OCI-LY1 (cell line): Measurements from ENCODE around the gene UBASH3B.

ENCODE experiments used
- H2AFZ ChIP-seq: fragments of 200-600 bp; sonication (generic), shearing (Covaris generic); 2 replicates; pipeline ENCODE4 v1.6.0; 2014; ENCODE audit warnings: antibody characterized with exemption, mild to moderate bottlenecking, low read length
- H3F3A ChIP-seq: fragments of 200-600 bp; sonication (generic), shearing (Covaris generic); 2 replicates; pipeline ENCODE4 v1.6.0; 2014; ENCODE audit warnings: mild to moderate bottlenecking, antibody characterized with exemption, low read length, moderate library complexity; ENCODE audit not compliant: insufficient read depth
- H3K27ac ChIP-seq: fragments of 200-600 bp; sonication (generic); 2 replicates; pipeline ENCODE4 v1.5.1; 2014; ENCODE audit warnings: low read length, mixed run types, mild to moderate bottlenecking, low read depth; ENCODE audit not compliant: poor library complexity, severe bottlenecking
- H3K27me3 ChIP-seq: fragments of 200-600 bp; sonication (generic); 2 replicates; pipeline ENCODE4 v1.6.0; 2014; ENCODE audit warnings: antibody characterized with exemption, mild to moderate bottlenecking, low read length, moderate library complexity; ENCODE audit not compliant: insufficient read depth
- H3K36me3 ChIP-seq: fragments of 200-600 bp; sonication (generic); 2 replicates; pipeline ENCODE4 v1.6.1; 2014; ENCODE audit warnings: mild to moderate bottlenecking, antibody characterized with exemption, low read length, moderate library complexity, mixed read lengths; ENCODE audit not compliant: insufficient read depth
- H3K4me1 ChIP-seq: fragments of 200-600 bp; sonication (generic); 2 replicates; pipeline ENCODE4 v1.5.1; 2014; ENCODE audit warnings: mild to moderate bottlenecking, low read length, moderate library complexity; ENCODE audit not compliant: insufficient read depth, severe bottlenecking
- H3K4me2 ChIP-seq: fragments of 200-600 bp; sonication (generic), shearing (Covaris generic); 2 replicates; pipeline ENCODE4 v1.6.1; 2014; ENCODE audit warnings: low read length
- H3K4me3 ChIP-seq: fragments of 200-600 bp; sonication (generic); 2 replicates; pipeline ENCODE4 v1.5.1; 2014; ENCODE audit warnings: low read length, low read depth, mild to moderate bottlenecking, mixed read lengths; ENCODE audit not compliant: poor library complexity, severe bottlenecking
- H3K79me2 ChIP-seq: fragments of 200-600 bp; shearing (Covaris generic); 2 replicates; pipeline ENCODE4 v1.6.1; 2016; ENCODE audit warnings: mixed run types, low read length, mixed read lengths; ENCODE audit not compliant: insufficient read depth
- H3K9ac ChIP-seq: fragments of 200-600 bp; sonication (generic), shearing (Covaris generic); 2 replicates; pipeline ENCODE4 v1.6.1; 2014; ENCODE audit warnings: mild to moderate bottlenecking, low read length, mixed read lengths
- H3K9me2 ChIP-seq: fragments of 200-600 bp; sonication (generic), shearing (Covaris generic); 2 replicates; pipeline ENCODE4 v1.6.1; 2014; ENCODE audit warnings: low read depth, mild to moderate bottlenecking, low read length, mixed read lengths
- H3K9me3 ChIP-seq: fragments of 200-600 bp; shearing (Covaris generic); 2 replicates; pipeline ENCODE4 v1.6.1; 2014; ENCODE audit warnings: low read length, mixed read lengths
- H4K20me1 ChIP-seq: fragments of 200-600 bp; sonication (generic), shearing (Covaris generic); 2 replicates; pipeline ENCODE4 v1.6.0; 2016; ENCODE audit warnings: mild to moderate bottlenecking, low read length; ENCODE audit not compliant: insufficient read depth
- CTCF ChIP-seq: fragments of 200-600 bp; sonication (generic), shearing (Covaris generic); IDR thresholded peaks from 2 replicates; pipeline ENCODE4 v1.5.1; 2017; ENCODE audit warnings: mild to moderate bottlenecking, antibody characterized with exemption, low read length, moderate library complexity, mixed read lengths
- EZH2 ChIP-seq: fragments of 200-600 bp; sonication (generic), shearing (Covaris generic); IDR thresholded peaks from 2 replicates; pipeline ENCODE4 v1.8.0; 2017; ENCODE audit warnings: borderline replicate concordance, mixed run types, mild to moderate bottlenecking, antibody characterized with exemption, low read length, moderate library complexity, mixed read lengths

UBASH3B gene

GRCh38 chr11:122616718-122617117 lies 38.8 kb upstream of the UBASH3B start:
- no peaks in the 10 kb centered on the region for H3F3A ChIP-seq
- no peak overlapping the region for H3K27ac ChIP-seq
- no peak overlapping the region for H2AFZ ChIP-seq
- no peaks in the 10 kb centered on the region for H3K36me3 ChIP-seq
- H3K4me2 ChIP-seq: no peak overlapping the region
- H3K9ac ChIP-seq: no peak overlapping the region
- no peaks in the 10 kb centered on the region for H4K20me1 ChIP-seq
- no peaks in the 10 kb centered on the region for H3K9me2 ChIP-seq
- TF ChIP-seq EZH2 (no peak), CTCF (no peak)
- no peaks in the 10 kb centered on the region; the same call in 1 of the 2 replicates for H3K27me3 ChIP-seq
- H3K4me1 ChIP-seq: no peaks in the 10 kb centered on the region
- no peaks in the 10 kb centered on the region for H3K9me3 ChIP-seq
- H3K4me3 ChIP-seq: no peak overlapping the region
- no peaks in the 10 kb centered on the region for H3K79me2 ChIP-seq

GRCh38 chr11:122617297-122617696 lies 38.2 kb upstream of the UBASH3B start:
- no peak overlapping the region for H3K27ac ChIP-seq
- H4K20me1 ChIP-seq: no peaks in the 10 kb centered on the region
- H3K27me3 ChIP-seq: no peaks in the 10 kb centered on the region; the same call in 1 of the 2 replicates
- no peak overlapping the region for H2AFZ ChIP-seq
- H3K4me2 ChIP-seq: no peak overlapping the region
- H3K9me2 ChIP-seq: no peaks in the 10 kb centered on the region
- no peaks in the 10 kb centered on the region for H3F3A ChIP-seq
- H3K9me3 ChIP-seq: no peaks in the 10 kb centered on the region
- H3K4me3 ChIP-seq: no peak overlapping the region
- no peak overlapping the region for H3K9ac ChIP-seq
- no peaks in the 10 kb centered on the region for H3K36me3 ChIP-seq
- TF ChIP-seq EZH2: no peak
- no peak for TF ChIP-seq CTCF
- H3K79me2 ChIP-seq: no peaks in the 10 kb centered on the region
- H3K4me1 ChIP-seq: no peaks in the 10 kb centered on the region

GRCh38 chr11:122617926-122618325 lies 37.6 kb upstream of the UBASH3B start:
- no peaks in the 10 kb centered on the region for H3K9me3 ChIP-seq
- H3K27ac ChIP-seq: no peak overlapping the region
- H2AFZ ChIP-seq: no peak overlapping the region
- no peaks in the 10 kb centered on the region; the same call in 1 of the 2 replicates for H3K27me3 ChIP-seq
- H3K4me1 ChIP-seq: no peaks in the 10 kb centered on the region
- H3K36me3 ChIP-seq: no peaks in the 10 kb centered on the region
- H3F3A ChIP-seq: no peaks in the 10 kb centered on the region
- H3K79me2 ChIP-seq: no peaks in the 10 kb centered on the region
- no peak overlapping the region for H3K9ac ChIP-seq
- no peak overlapping the region for H3K4me3 ChIP-seq
- TF ChIP-seq CTCF (no peak), EZH2 (no peak)
- no peaks in the 10 kb centered on the region for H4K20me1 ChIP-seq
- H3K9me2 ChIP-seq: no peaks in the 10 kb centered on the region
- H3K4me2 ChIP-seq: no peak overlapping the region
